Vagina (tissue), 2 donors: ENCODE data around the gene FCHSD2. TPM values are rescaled to one million over a fixed set of nuclear protein-coding genes. Genes with fewer than 3 reads are reported as not detected.
"Not testable (repeated sequence)": the region's sequence is repeated elsewhere in the genome, so short reads cannot be mapped to it uniquely, and the experiment has no call there.

Source experiments
- DNase-seq, 2 donors: peaks; one replicate each; pipeline ENCODE4 v3.0.0-alpha.2; 2017; ENCODE audit errors: extremely low spot score in 2 of 2
- H3K27ac ChIP-seq: fragments of 200-600 bp; sonication (generic); one replicate; pipeline ENCODE4 v1.5.1; 2019
- H3K27me3 ChIP-seq: fragments of 200-600 bp; sonication (generic); one replicate; pipeline ENCODE4 v1.5.1; 2019
- H3K36me3 ChIP-seq, 2 donors: fragments of 200-600 bp; sonication (generic); one replicate each; pipeline ENCODE4 v1.5.1; 2017 to 2019
- H3K4me1 ChIP-seq: fragments of 200-600 bp; sonication (generic); one replicate; pipeline ENCODE4 v1.5.1; 2019
- H3K4me3 ChIP-seq, 2 donors: fragments of 200-600 bp; sonication (generic); 1 replicate in 1 of 2; 2 replicates in 1 of 2; pipeline ENCODE4 v1.5.1; 2016 to 2019
- H3K9me3 ChIP-seq: fragments of 200-600 bp; sonication (generic); one replicate; pipeline ENCODE4 v1.5.1; 2019
- CTCF ChIP-seq, 3 experiments: fragments of 450-650 bp in 2 of 3; fragments of 200-600 bp in 1 of 3; sonication (generic) in 1 of 3; IDR thresholded peaks; one replicate each; pipeline ENCODE4 v1.5.1; 2017 to 2019; ENCODE audit warnings: antibody characterized with exemption in 3 of 3, mild to moderate bottlenecking in 2 of 3, moderate library complexity in 2 of 3
- POLR2A ChIP-seq, 2 donors: fragments of 450-650 bp; IDR thresholded peaks; one replicate each; pipeline ENCODE4 v1.6.1; 2017; ENCODE audit warnings: antibody characterized with exemption in 2 of 2, mild to moderate bottlenecking in 2 of 2, moderate library complexity in 2 of 2
- POLR2AphosphoS5 ChIP-seq, 2 donors: sonication (generic); formaldehyde crosslinking; IDR thresholded peaks; one replicate each; pipeline ENCODE4 v1.9.0; 2017; ENCODE audit warnings: antibody characterized with exemption in 2 of 2, mild to moderate bottlenecking in 2 of 2, low read depth in 1 of 2; ENCODE audit not compliant: insufficient read depth in 1 of 2
- intact Hi-C: fragments of 100-400 bp; cut with DNase I; formaldehyde crosslinking; loops from one replicate; pipeline ENCODE4 v1.15.1; 2023
- total RNA-seq: library from RNA; depleted of rRNA; stranded (reverse); fragments of >200 nt; gene quantifications from one replicate; pipeline ENCODE4 v1.2.3, GENCODE V29; 2016

FCHSD2 gene
- total RNA-seq, 1 donor from 2014 or later = 15.7 TPM

DNA sequence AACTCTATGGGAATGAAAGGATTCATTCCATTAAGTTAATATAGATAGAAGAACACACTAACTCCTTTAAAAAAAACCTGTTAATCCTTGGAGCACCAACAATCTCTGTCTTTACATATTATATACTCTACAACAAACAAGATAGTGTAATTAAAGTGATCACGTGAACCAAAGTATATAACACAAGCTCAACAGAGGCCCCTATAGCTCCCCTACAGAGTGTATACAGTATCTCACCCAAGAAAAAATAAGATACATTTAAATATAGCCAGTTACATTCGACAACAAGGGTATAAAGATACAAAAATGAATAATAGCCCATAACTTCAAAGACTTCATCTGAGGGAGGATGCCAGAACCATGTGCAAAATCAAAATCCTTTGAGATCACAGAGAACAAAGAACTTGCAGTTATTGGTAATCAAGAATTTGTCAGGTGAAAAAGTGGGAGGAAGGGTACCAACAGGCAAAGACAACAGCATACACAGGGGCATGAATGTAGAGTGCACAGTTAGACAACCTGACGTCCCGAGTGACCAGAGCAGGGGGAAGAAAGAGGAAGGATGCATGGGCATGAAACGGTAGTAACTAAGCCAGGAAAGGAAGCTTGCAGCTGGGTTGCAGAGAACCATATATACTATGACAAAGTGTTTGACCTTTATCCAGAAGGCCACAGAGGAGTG, 4.7 kb downstream of the FCHSD2 start:
- H3K9me3 ChIP-seq = no peaks in the 10 kb centered on the region
- peaks cover 15% of the 10 kb centered on the region for H3K4me1 ChIP-seq
- no peaks in the 10 kb centered on the region for H3K27me3 ChIP-seq
- intact Hi-C loops = no loop called here
- no peak overlapping the region for H3K4me3 ChIP-seq
- TF ChIP-seq CTCF (IDR thresholded peaks at IDR 0.05) = no peak
- no peak for TF ChIP-seq POLR2AphosphoS5 (IDR thresholded peaks at IDR 0.05; ENCODE audit: insufficient read depth in 1 of 2, low read depth in 1 of 2)
- TF ChIP-seq POLR2A (IDR thresholded peaks at IDR 0.05) = no peak
- DNase-seq = no peak
- no peak overlapping the region for H3K27ac ChIP-seq
- no peaks in the 10 kb centered on the region for H3K36me3 ChIP-seq

DNA sequence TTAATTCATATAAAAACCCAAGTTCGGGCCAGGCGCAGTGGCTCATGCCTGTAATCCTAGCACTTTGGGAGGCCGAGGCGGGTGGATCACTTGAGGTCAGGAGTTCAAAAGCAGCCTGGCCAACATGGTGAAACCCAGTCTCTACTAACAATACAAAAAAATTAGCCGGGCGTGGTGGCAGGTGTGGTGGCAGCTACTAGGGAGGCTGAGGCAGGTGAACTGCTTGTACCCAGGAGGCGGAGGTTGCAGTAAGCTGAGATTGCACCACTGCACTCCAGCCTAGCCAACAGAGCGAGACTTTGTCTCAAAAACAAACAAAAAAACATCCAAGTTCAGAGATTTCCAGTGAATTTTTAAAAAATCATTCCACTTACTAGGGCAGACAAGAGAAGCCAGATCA, 5.4 kb downstream of the FCHSD2 start:
- H3K36me3 ChIP-seq, DNase-seq, intact Hi-C loops, H3K9me3 ChIP-seq, H3K27ac ChIP-seq, H3K4me3 ChIP-seq, H3K27me3 ChIP-seq: not testable (repeated sequence)
- H3K4me1 ChIP-seq = peaks cover 15% of the 10 kb centered on the region

- Histone ChIP-seq H3K27me3 (no peaks in the 10 kb centered on the region), H3K9me3 (no peaks in the 10 kb centered on the region), H3K36me3 (no peaks in the 10 kb centered on the region), H3K4me1 (peaks cover 15% of the 10 kb centered on the region), H3K4me3 (no peak overlapping the region), H3K27ac (no peak overlapping the region)
- intact Hi-C loops = no loop called here
- TF ChIP-seq POLR2AphosphoS5 (IDR thresholded peaks at IDR 0.05; ENCODE audit: insufficient read depth in 1 of 2, low read depth in 1 of 2) = no peak
- TF ChIP-seq POLR2A (IDR thresholded peaks at IDR 0.05) = no peak
- TF ChIP-seq CTCF (IDR thresholded peaks at IDR 0.05) = no peak
- no peak for DNase-seq
These were observed 6.5 kb downstream of the FCHSD2 start for GRCh38 chr11:73135346-73136284.

GRCh38 chr11:73132349-73132748, 9.8 kb downstream of the FCHSD2 start:
- H3K27ac ChIP-seq, intact Hi-C loops, H3K27me3 ChIP-seq, DNase-seq, H3K9me3 ChIP-seq, H3K36me3 ChIP-seq, H3K4me3 ChIP-seq, H3K4me1 ChIP-seq: not testable (repeated sequence)

DNA sequence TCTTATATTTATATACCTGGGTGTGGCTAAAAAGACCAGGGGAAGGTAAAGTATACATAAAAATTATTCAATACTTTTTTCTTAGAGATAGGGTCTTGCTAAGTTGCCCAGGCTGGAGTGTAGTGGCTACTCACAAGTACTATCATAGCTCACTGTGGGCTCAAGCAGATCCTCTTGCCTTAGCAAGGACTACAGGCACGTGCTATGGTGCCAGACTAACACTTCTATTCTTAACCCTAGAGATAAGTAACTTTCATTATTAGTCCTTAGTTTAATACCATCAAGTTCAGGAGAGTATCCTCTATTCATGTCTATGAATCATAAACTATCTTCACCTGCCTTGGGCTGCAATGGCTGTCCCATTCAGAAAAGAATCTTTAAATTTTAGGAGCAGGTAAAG, 11.9 kb downstream of the FCHSD2 start:
- no peak for DNase-seq
- H3K9me3 ChIP-seq = no peaks in the 10 kb centered on the region
- H3K4me1 ChIP-seq = peaks cover 6% of the 10 kb centered on the region
- no peaks in the 10 kb centered on the region for H3K27me3 ChIP-seq
- no peak overlapping the region for H3K4me3 ChIP-seq
- no peaks in the 10 kb centered on the region for H3K36me3 ChIP-seq
- H3K27ac ChIP-seq = no peak overlapping the region
- intact Hi-C loops = no loop called here
- no peak for TF ChIP-seq CTCF (IDR thresholded peaks at IDR 0.05)

DNA sequence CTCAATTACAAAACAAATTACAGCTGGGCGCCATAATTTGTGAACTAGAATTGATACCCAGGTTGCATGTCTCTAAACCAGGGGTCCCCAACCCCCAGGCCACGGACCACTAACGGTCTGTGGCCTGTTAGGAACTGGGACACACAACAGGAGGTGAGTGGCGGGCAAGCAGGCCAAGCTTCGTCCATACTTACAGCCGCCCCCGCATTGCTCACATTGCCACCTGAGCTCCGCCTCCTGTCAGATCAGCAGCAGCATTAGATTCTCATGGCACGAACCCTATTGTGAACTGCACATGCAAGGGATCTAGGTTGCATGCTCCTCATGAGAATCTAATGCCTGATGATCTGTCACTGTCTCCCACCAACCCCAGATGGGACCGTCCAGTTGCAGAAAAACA, 12.9 kb downstream of the FCHSD2 start:
- H3K36me3 ChIP-seq = no peaks in the 10 kb centered on the region
- DNase-seq = no peak
- H3K4me3 ChIP-seq = no peak overlapping the region
- H3K27ac ChIP-seq = no peak overlapping the region
- no peak for TF ChIP-seq POLR2A (IDR thresholded peaks at IDR 0.05)
- TF ChIP-seq POLR2AphosphoS5 (IDR thresholded peaks at IDR 0.05; ENCODE audit: insufficient read depth in 1 of 2, low read depth in 1 of 2) = no peak
- no peak for TF ChIP-seq CTCF (IDR thresholded peaks at IDR 0.05)
- peaks cover 6% of the 10 kb centered on the region for H3K4me1 ChIP-seq
- intact Hi-C loops = no loop called here
- no peaks in the 10 kb centered on the region for H3K9me3 ChIP-seq
- no peaks in the 10 kb centered on the region for H3K27me3 ChIP-seq
